ENCODE measurements around the gene ST8SIA5. TPM values are rescaled to one million over a fixed set of nuclear protein-coding genes. Genes with fewer than 3 reads are reported as not detected.
"Not testable (repeated sequence)": the region's sequence is repeated elsewhere in the genome, so short reads cannot be mapped to it uniquely, and the experiment has no call there.

The ST8SIA5 gene
- total RNA-seq: under 0.01 TPM

- DNase-seq (ENCODE audit: low read depth in 2 of 3, low spot score in 2 of 3): no peak
These were observed at the start of gene ST8SIA5 for GRCh38 chr18:46756559-46757201. ST8SIA5 (minus strand) TSS chr18:46757053; CDS start chr18:46756508, 545 bp downstream.

- not testable (repeated sequence) for DNase-seq (ENCODE audit: low read depth in 2 of 3, low spot score in 2 of 3)
These were observed 39.1 kb upstream of the ST8SIA5 start for GRCh38 chr18:46795945-46796344.

DNA sequence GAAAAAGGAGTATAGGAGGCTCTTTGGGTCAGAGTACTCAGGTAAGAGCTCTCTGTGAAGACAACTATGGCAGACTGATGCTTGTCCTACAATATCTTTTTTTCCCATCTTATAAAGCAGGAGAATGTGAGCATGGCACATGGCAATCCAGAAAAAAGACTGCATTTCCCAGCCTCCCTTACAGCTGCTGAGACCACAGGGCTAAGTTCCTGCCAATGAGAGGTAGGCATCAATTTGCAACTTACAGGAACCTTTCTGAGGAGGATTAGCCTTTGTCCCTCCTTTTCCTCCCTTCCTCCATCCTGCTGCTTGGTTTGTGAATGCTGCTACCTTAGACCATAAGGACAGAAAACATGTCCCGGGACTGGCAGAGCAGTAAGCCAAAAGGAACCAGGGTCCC lies 37.8 kb upstream of the ST8SIA5 start:
- no peak for DNase-seq (ENCODE audit: low read depth in 2 of 3, low spot score in 2 of 3)

DNA sequence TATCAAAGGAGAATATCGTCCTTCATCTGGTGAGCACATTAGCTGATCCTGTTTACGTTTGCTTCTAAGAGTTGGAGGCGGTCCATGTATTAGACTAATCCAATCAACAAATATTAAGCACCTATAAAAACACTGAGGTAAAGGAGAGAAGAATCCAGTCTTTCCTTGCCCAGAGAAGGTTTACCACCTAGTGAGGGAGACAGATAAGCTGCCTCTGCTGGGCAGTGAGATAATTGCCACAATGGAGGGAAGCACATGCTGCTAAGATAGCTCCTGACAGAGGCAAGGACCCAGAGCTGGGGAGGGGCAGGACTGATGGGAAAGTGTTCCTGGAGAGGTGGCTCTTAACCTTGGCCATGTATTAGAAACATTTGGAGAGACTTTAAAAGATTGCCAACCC lies 36.7 kb upstream of the ST8SIA5 start:
- DNase-seq (ENCODE audit: low read depth in 2 of 3, low spot score in 2 of 3): no peak

- no peak for DNase-seq (ENCODE audit: low read depth in 2 of 3, low spot score in 2 of 3)
These were observed 32.2 kb upstream of the ST8SIA5 start for GRCh38 chr18:46789088-46789487.

DNA sequence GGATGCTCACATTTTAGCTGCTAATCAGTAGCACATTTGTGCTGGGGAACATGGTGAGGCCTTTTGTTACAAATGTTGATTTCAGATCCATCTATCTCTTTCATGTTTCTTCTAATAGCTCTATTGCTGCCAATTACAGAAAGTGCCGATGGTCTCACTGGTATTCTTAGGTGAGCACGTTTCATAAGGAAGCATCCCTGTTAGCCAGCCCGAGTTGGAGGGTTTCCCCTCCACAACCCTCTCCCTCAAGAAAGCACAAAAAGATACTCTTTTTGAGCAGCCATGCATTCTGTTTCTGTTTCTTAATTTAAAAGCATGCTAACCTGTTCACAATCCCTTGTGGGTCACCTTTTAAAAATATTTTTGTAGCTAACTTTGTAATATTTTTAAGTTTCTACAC lies 30.8 kb upstream of the ST8SIA5 start:
- DNase-seq (ENCODE audit: low read depth in 2 of 3, low spot score in 2 of 3): no peak

- DNase-seq (ENCODE audit: low read depth in 2 of 3, low spot score in 2 of 3): peak in 1 of 3 donors; percentile 50
These were observed 15.5 kb upstream of the ST8SIA5 start for GRCh38 chr18:46772357-46772756.

GRCh38 chr18:46771141-46771540 lies 14.3 kb upstream of the ST8SIA5 start:
- DNase-seq (ENCODE audit: low read depth in 2 of 3, low spot score in 2 of 3): no peak

DNA sequence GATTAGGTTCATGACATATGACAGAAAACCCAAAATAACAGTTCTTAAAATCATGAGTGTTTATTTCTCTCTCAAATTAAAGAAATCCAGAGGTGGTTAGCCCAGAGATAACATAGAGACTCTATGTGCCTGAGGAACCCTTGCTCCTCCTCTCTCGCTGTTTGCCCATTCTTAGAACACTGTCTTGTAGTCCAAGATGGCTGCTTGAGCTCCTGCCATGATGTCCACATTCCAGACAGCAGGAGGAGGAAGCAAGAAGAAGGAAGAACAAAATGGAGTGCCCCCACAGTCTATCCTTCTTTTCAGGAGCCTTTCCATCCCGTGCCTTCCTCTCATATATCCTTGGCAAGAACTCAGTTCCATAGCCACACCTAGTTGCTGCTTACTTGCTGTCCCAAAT lies 13.9 kb upstream of the ST8SIA5 start:
- no peak for DNase-seq (ENCODE audit: low read depth in 2 of 3, low spot score in 2 of 3)

DNA sequence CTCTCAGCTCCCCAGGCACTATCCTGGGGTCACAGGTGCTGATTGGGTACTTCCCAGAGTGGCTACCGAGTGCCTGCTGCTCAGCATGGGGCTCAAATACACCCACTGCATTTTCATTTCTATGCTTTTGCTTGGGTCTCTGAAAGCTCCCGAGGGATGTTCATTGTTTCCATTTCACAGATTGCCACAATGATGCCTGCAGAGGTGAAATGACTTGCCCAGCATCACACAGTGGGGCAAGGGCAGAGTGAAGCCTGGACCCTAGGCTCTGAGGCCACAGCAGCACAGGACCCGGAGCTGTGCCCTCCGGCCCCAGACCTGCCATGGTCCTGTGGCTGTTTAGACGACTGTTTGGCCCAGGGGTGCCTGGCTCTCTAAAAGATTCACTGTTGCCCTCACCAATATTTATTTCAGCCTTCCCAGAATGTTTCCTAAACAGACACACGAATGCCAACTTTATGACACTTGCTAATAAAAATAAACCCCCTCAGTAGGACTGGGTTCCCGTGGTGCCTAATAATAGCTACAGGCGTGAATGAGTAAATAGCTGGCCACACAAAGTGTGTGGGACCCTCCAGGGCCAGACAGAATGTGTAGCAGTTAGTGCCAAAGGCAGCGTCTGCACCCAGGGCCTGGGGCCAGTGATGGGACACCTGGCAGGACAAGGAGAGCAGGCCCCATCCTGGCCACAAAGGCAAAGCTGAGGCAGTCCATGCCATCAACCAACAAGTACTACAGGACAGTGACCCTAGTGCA lies 11.5 kb upstream of the ST8SIA5 start:
- DNase-seq (ENCODE audit: low read depth in 2 of 3, low spot score in 2 of 3): no peak

- no peak for DNase-seq (ENCODE audit: low read depth in 2 of 3, low spot score in 2 of 3)
These were observed 10.4 kb upstream of the ST8SIA5 start for GRCh38 chr18:46767217-46767616.

GRCh38 chr18:46764586-46764985 lies 7.7 kb upstream of the ST8SIA5 start:
- DNase-seq (ENCODE audit: low read depth in 2 of 3, low spot score in 2 of 3): no peak

DNA sequence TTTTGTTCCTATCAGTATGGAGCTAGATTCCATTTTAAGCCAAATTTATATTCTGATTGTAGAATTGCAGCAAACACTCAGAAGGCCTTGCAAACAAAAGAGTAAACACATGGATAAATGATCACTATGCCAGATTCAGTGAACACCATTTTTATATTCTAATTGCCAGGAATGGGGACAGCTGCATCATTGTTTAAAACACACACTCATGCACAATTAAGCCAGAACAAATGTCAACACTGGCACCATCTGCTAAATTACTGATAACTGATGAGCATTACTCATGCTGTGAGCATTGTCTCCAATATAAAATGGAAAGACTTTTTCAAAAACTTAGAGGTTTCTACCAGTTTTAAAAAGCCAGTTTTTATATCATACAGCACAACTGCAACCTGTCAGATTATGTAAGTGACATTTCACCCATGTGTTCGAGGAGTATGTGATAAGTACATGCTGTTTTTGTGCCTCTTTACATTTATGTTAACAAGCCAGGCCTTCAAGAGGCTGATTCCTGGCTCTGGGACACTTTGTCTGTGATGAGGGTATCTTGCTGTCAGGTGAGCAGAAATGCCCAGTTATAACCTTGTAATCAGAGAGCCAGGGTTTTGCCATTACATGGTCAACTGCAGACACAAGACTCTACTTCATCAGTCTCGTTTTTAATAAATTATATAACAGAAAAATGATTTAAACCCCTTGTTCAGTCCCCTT lies 4.4 kb upstream of the ST8SIA5 start:
- DNase-seq (ENCODE audit: low read depth in 2 of 3, low spot score in 2 of 3): no peak

DNA sequence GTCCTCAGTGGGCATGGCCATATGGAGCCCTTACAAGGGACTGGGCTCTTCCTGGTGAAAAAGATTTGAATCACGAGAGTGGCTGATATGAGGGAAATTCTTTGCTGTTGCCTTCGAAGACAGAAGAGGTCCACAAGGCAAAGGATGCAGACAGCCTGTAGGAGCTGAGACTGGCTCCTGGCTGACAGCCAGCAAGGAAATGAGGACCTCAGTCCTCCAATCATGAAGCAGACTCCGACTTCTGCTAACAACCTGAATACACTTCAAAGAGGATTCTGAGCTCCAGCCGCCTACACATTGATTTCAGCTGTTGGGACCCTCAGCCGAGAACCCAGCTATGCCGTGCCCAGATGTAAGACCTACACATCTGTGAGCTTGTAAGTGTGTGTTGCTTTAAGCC lies 3.0 kb upstream of the ST8SIA5 start:
- no peak for DNase-seq (ENCODE audit: low read depth in 2 of 3, low spot score in 2 of 3)

- DNase-seq (ENCODE audit: low read depth in 2 of 3, low spot score in 2 of 3): no peak
These were observed 761 bp downstream of the ST8SIA5 start for GRCh38 chr18:46756025-46756558.

DNA sequence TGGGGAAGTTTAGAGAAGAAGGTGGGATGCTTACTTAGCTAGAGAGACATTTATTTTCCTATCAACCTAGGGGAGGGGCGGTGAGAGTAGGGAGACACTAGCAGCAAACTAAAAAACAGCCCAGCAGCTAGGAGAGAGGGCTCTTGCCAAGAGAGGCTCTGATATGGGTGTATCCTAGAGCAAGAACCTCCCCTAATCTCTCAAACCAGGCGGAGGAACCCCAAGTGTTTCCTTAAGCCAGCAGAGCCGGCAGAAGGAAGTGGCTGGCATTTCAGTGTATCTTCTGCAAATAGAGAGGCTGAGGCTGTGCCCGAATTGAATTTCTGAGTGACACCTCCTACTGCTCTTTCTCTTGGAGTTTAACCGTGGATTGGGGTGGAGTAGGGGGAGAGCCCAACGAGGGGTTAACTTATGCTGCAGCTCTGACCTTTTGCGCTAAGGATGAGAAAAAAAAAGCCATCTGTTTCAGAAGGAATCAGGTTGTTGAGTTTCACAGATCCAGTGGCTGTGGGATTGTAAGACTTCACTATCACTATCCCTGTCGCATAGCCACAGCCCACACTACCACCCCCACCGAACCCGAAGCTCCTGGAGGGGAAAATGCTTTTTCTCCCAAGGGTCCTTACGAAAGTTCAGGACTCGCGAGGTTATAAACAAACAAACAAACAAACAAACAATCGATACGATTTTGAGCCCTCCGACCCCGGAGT lies 1.4 kb downstream of the ST8SIA5 start:
- DNase-seq (ENCODE audit: low read depth in 2 of 3, low spot score in 2 of 3): peak in 2 of 3 donors; percentile 54 to 78

- no peak for DNase-seq (ENCODE audit: low read depth in 2 of 3, low spot score in 2 of 3)
These were observed 2.1 kb downstream of the ST8SIA5 start for GRCh38 chr18:46754661-46755292.

DNA sequence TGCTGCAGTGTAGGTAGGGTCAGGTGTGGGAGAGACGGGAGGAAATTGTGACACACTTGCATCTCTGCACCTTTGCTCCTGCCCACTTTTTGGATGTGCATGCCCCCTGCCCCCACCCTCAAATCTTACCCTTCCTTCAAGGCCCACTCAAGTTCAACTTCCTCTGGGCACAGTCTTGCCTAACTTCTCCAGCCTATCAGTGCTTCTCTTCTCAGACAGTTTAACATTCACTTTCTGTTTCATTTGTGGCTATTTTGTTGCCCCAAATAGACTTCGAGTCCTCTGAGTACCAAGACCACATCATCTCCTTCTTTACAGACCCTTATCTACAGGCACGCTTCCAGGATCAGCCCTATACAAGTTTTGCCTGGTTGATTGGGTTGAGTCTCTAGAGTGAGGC lies 2.7 kb downstream of the ST8SIA5 start:
- peak in 1 of 3 donors; percentile 56 for DNase-seq (ENCODE audit: low read depth in 2 of 3, low spot score in 2 of 3)

DNA sequence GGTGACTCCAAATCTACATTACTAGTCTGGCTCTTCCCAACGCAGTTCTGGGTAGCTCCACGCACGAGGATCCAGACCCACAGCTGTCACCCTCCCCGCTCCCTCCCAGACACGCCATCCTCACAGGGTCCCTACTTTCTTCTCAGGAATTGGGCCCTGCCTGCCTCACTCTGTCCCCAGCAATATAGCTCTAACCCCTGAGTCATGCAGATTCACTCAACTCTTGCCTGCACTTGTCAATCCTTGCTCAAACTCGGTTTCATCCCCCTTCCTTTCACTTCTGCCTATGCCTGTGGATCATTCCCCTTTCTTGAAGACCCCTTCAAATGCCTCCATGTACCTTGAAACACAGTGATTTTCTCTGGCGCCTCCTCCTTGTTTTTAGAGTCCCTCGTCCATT lies 5.0 kb downstream of the ST8SIA5 start:
- DNase-seq (ENCODE audit: low read depth in 2 of 3, low spot score in 2 of 3): no peak

- no peak for DNase-seq (ENCODE audit: low read depth in 2 of 3, low spot score in 2 of 3)
These were observed 6.2 kb downstream of the ST8SIA5 start for GRCh38 chr18:46750626-46751025.

Measured in hematopoietic multipotent progenitor cell (in vitro differentiated cells).